Stimulated activated CD4-positive, alpha-beta T cell treated with anti-CD3 and anti-CD28 coated beads, Interleukin-1b, Interleukin-23, amount 100 ng/mL, for 1 hour (primary cell): ENCODE measurements around the gene ACTR6.
"Not testable (repeated sequence)": the region's sequence is repeated elsewhere in the genome, so short reads cannot be mapped to it uniquely, and the experiment has no call there.

Experiments used
- DNase-seq, 2 donors: peaks; one replicate each; pipeline ENCODE4 v3.0.0-alpha.2; 2020; ENCODE audit warnings: low read depth in 2 of 2

Gene ACTR6

DNA sequence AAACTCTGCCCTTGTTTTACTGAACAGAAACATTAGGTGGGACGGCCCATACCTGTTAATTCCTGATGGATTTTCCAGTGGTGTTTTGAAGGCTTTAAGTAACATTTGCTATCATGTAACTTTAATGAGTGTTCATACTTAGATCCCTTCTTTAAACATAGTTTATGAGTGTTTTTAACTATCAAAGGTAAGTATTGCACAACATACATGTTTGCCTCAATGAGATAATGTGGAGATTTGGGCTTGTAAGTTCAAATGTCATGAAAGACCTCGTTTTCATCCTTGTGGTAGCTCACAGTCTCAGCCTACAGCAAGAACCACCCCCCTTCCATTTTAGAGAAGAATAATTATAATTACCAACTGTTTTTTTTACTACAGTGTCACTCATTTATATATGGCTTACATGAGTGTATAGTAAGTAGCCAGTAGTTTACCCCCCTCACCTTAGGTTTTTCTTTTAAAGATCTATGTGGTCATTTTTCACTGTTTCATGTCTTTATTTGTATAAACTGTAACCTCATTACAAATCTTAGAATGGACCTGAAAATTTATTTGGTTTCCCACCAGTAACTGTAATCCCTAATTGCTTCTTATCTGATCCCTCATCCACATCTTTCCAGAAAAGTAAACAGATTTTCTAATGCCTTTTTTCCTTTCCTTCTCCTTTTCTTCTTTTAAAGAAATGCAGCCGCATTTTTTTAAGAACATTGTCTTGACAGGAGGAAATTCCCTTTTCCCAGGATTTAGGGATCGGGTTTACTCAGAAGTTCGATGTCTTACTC lies 18.9 kb downstream of the ACTR6 start:
- DNase-seq = no peak

DNA sequence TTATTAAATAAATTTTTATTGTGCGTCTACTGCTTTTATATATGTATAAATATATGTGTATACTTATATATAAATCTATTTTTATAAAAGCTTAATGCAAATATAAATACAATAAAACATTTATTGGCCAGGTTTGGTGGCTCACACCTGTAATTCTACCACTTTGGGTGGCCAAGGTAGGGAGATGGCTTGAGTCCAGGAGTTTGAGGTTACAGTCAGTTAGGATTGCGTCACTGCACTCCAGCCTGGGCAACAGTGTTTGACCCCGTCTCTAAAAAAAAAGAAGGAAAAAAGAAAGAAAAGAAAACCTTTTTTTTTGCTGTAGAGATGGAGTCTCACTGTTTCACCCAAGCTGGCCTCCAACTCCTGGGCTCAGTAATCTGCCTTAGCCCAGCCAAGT lies 20.9 kb downstream of the ACTR6 start:
- DNase-seq = no peak

GRCh38 chr12:100222173-100222572 lies 21.6 kb downstream of the ACTR6 start:
- not testable (repeated sequence) for DNase-seq

GRCh38 chr12:100225491-100225890 lies 24.9 kb downstream of the ACTR6 start:
- no peak for DNase-seq

DNA sequence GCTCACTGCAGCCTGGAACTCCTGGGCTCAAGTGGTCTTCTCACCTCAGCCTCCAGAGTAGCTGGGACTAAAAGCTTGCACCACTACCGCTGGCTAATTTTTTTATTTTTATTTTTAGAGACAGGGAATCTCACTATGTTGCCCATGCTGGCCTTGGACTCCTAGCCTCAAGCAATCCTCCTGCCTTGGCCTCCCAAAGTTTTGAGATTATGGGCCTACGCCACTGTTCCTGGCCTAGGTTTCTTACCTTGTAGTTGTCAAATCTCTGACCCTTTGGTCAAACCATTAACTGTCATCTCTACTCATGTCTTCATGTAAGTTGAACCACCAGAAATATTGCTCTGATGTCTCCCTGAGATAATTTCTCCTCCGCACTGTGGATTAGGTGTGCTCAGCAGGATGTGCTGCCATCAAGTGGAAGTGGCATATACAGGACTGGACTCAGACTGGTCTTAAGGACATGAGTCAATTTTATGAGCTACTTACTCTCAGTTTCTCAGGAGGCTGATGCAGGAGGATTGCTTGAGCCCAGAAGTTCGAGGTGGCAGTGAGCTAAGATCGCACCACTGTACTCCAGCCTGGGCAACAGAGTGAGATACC lies 28.5 kb downstream of the ACTR6 start:
- DNase-seq = no peak

GRCh38 chr12:100229876-100230275 lies 29.3 kb downstream of the ACTR6 start:
- no peak for DNase-seq

GRCh38 chr12:100231873-100232272 lies 31.3 kb downstream of the ACTR6 start:
- DNase-seq = not testable (repeated sequence)

DNA sequence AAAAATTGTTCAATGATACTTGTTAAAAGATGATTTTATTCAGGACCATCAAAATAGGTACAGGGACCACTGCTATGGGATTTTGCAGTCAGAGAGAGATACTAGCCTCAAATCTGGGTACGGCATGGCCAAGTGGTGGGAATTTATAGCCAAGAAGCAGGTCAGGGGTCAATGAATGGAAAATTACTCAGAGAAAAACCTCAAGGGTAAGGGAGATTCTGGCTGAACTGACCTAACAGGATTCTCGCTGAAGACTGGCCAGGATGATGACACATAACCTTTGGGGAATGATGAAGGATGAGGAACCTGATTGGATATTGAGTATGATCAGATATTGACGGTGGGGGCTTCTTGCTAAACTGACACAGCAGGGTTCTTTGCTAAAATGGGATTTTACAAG lies 33.6 kb downstream of the ACTR6 start:
- DNase-seq = no peak

GRCh38 chr12:100234591-100235304 lies 34.1 kb downstream of the ACTR6 start:
- no peak for DNase-seq

DNA sequence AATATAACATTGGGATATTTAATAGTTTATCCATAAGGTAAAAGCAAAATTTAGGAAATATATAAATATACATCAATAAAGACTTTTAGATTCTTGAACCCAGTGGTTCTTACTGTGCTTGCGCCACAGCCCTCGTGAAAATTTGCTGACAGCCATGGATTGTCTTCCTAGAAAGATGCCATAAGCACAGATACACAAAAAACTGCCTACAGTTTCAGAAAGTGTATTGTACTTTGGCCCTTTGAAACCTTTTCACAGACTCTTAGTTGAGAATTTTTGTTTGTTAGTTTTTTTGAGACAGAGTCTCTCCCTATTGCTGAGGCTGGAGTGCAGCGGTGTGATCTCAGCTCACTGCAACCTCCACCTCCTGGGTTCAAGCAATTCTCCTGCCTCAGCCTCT lies 38.2 kb downstream of the ACTR6 start:
- DNase-seq = no peak

- no peak for DNase-seq
These were observed 39.0 kb downstream of the ACTR6 start for GRCh38 chr12:100239589-100239988.

- DNase-seq = no peak
These were observed 42.5 kb downstream of the ACTR6 start for GRCh38 chr12:100243137-100243536.

- DNase-seq = no peak
These were observed 47.1 kb downstream of the ACTR6 start for GRCh38 chr12:100247765-100248164.

DNA sequence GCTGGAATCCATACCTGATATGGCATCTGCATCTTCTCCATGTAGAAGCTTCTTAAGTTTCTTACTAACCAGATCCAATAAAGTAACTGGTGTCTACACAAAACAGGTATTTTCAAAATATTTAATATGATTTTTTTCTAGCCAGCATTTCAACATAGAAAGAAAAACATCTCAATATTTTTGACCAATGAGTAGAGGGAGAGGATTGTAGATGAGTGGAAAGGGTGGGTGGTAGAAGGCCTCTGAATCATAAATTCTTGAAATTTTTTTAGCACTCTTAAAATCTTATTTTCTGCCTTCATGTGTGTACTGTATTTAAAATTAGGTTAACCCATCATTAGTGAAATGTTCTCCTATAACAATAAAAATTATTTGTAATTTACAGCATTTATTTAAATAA lies 48.3 kb downstream of the ACTR6 start:
- no peak for DNase-seq

DNA sequence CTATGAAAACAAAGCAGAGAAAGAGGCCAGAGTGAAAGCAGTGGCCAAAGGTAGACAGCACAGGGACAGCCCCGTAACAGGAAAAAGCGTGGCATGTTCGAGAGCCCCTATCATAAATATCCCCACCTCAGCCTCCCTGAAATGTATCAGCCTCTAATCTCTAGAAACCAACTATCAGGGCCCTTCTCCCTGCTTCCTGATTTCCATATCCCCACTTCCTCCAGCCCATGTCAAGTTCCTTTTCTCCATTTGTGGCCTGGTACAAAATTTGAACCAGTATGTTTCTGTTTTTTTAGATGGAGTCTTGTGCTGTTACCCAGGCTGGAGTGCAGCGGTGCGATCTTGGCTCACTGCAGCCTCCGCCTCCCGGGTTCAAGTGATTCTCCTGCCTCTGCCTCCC lies 49.3 kb downstream of the ACTR6 start:
- DNase-seq = no peak

- DNase-seq = no peak
These were observed 51.3 kb downstream of the ACTR6 start for GRCh38 chr12:100251917-100252316.

- no peak for DNase-seq
These were observed 52.8 kb downstream of the ACTR6 start for GRCh38 chr12:100253437-100253836.

GRCh38 chr12:100254876-100255275 lies 54.3 kb downstream of the ACTR6 start:
- DNase-seq = no peak

DNA sequence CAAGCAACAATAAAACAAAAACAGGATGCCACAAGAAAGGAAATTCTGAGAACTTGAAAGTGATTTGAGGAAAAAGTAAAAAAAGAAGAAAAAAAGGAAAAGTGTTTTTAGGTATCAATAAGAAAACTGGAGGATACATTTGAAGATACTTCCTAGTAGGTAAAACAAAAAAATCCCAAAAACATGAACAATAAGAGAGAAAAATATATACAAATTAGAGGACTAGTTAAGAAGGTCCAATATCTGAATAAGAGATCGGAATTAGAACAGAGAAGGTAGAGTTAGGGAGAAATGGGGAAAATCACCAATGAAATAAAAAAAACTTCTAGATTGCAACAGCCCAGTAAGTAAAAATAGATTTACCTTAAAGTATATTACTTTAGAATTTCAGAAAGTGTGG lies 57.5 kb downstream of the ACTR6 start:
- no peak for DNase-seq

GRCh38 chr12:100263131-100263530 lies 62.5 kb downstream of the ACTR6 start:
- DNase-seq = no peak

GRCh38 chr12:100265107-100265506 lies 64.5 kb downstream of the ACTR6 start:
- not testable (repeated sequence) for DNase-seq

GRCh38 chr12:100265732-100266584 lies 65.3 kb downstream of the ACTR6 start:
- DNase-seq = no peak
